SU-DHL-6 (cell line): ENCODE results near the gene KIF2C.

Source experiments
- H2AFZ ChIP-seq: fragments of 200-600 bp; sonication (generic); 2 replicates; pipeline ENCODE4 v1.6.1; 2014; ENCODE audit warnings: low read depth, mild to moderate bottlenecking, moderate library complexity, mixed read lengths, antibody characterized with exemption, low read length; ENCODE audit not compliant: severe bottlenecking
- H3F3A ChIP-seq: fragments of 200-600 bp; shearing (Covaris generic); 2 replicates; pipeline ENCODE4 v1.6.0; 2016; ENCODE audit warnings: antibody characterized with exemption, mild to moderate bottlenecking; ENCODE audit not compliant: insufficient read depth
- H3K27ac ChIP-seq: fragments of 200-600 bp; sonication (generic); 2 replicates; pipeline ENCODE4 v1.5.1; 2016; ENCODE audit warnings: low read depth, mild to moderate bottlenecking, low read length, moderate library complexity, mixed read lengths
- H3K27me3 ChIP-seq: fragments of 200-600 bp; sonication (generic), shearing (Covaris generic); 2 replicates; pipeline ENCODE4 v1.6.0; 2014; ENCODE audit warnings: mild to moderate bottlenecking, low read length
- H3K36me3 ChIP-seq: fragments of 200-600 bp; sonication (generic); 2 replicates; pipeline ENCODE4 v1.6.1; 2014; ENCODE audit warnings: mild to moderate bottlenecking, low read length, mixed read lengths
- H3K4me2 ChIP-seq: fragments of 300-600, 200-600 bp; shearing (Covaris generic), sonication (generic); 2 replicates; pipeline ENCODE4 v1.6.0; 2014; ENCODE audit warnings: low read length, low read depth, mild to moderate bottlenecking; ENCODE audit not compliant: poor library complexity, severe bottlenecking
- H3K4me3 ChIP-seq: fragments of 200-600 bp; sonication (generic); 2 replicates; pipeline ENCODE4 v1.5.1; 2014; ENCODE audit warnings: antibody characterized with exemption, low read length, mild to moderate bottlenecking, mixed read lengths; ENCODE audit not compliant: insufficient read depth, poor library complexity, severe bottlenecking
- H3K79me2 ChIP-seq: fragments of 200-600 bp; sonication (generic); 2 replicates; pipeline ENCODE4 v1.6.1; 2014; ENCODE audit warnings: mild to moderate bottlenecking, low read length, moderate library complexity; ENCODE audit not compliant: insufficient read depth
- H3K9ac ChIP-seq: fragments of 200-600 bp; sonication (generic); 2 replicates; pipeline ENCODE4 v1.7.0; 2014; ENCODE audit warnings: mild to moderate bottlenecking, low read length
- H3K9me2 ChIP-seq: fragments of 200-600 bp; sonication (generic); replicated peaks from 2 replicates; pipeline ENCODE4 v1.6.1; 2014; ENCODE audit warnings: low read length; ENCODE audit not compliant: insufficient read depth
- H3K9me3 ChIP-seq: fragments of 200-600 bp; sonication (generic); 2 replicates; pipeline ENCODE4 v1.6.1; 2014; ENCODE audit warnings: low read length, mixed read lengths; ENCODE audit not compliant: insufficient read depth
- H4K20me1 ChIP-seq: fragments of 200-600 bp; sonication (generic); 2 replicates; pipeline ENCODE4 v1.6.1; 2014; ENCODE audit warnings: low read depth, mild to moderate bottlenecking, antibody characterized with exemption, low read length, moderate library complexity, mixed read lengths
- EZH2phosphoT487 ChIP-seq: fragments of 200-600 bp; sonication (generic), shearing (Covaris generic); conservative IDR thresholded peaks from 2 replicates; pipeline ENCODE4 v1.6.1; 2018; ENCODE audit warnings: mild to moderate bottlenecking, antibody characterized with exemption, low read length, moderate library complexity, mixed read lengths
- TF ChIP-seq, protein P1 (sequence below): fragments of 200-600 bp; sonication (generic); IDR thresholded peaks from one replicate; pipeline ENCODE4 v1.5.1; 2017; ENCODE audit warnings: antibody characterized with exemption, mild to moderate bottlenecking, low read length, moderate library complexity; ENCODE audit not compliant: insufficient read depth, poor library complexity, severe bottlenecking

KIF2C gene

GRCh38 chr1:44694863-44695478, 44.7 kb upstream of the KIF2C start:
- H3F3A ChIP-seq = peaks cover 15% of the 10 kb centered on the region
- no peaks in the 10 kb centered on the region for H3K36me3 ChIP-seq
- no peak overlapping the region for H3K4me3 ChIP-seq
- H3K9me2 ChIP-seq = no peaks in the 10 kb centered on the region
- H4K20me1 ChIP-seq = no peaks in the 10 kb centered on the region
- no peaks in the 10 kb centered on the region for H3K27me3 ChIP-seq
- peak overlapping the region; percentile 43 for H3K4me2 ChIP-seq
- peak overlapping the region; percentile 69 for H3K27ac ChIP-seq
- TF ChIP-seq, protein P1, sequence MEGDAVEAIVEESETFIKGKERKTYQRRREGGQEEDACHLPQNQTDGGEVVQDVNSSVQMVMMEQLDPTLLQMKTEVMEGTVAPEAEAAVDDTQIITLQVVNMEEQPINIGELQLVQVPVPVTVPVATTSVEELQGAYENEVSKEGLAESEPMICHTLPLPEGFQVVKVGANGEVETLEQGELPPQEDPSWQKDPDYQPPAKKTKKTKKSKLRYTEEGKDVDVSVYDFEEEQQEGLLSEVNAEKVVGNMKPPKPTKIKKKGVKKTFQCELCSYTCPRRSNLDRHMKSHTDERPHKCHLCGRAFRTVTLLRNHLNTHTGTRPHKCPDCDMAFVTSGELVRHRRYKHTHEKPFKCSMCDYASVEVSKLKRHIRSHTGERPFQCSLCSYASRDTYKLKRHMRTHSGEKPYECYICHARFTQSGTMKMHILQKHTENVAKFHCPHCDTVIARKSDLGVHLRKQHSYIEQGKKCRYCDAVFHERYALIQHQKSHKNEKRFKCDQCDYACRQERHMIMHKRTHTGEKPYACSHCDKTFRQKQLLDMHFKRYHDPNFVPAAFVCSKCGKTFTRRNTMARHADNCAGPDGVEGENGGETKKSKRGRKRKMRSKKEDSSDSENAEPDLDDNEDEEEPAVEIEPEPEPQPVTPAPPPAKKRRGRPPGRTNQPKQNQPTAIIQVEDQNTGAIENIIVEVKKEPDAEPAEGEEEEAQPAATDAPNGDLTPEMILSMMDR = no peak
- no peak for TF ChIP-seq EZH2phosphoT487
- no peaks in the 10 kb centered on the region for H3K79me2 ChIP-seq
- H3K9me3 ChIP-seq = no peaks in the 10 kb centered on the region
- peak overlapping the region; percentile 26 for H3K9ac ChIP-seq
- H2AFZ ChIP-seq = peak overlapping the region; percentile 5

GRCh38 chr1:44695671-44696070, 44.0 kb upstream of the KIF2C start:
- Histone ChIP-seq H3K79me2 (no peaks in the 10 kb centered on the region), H4K20me1 (no peaks in the 10 kb centered on the region), H3K27me3 (no peaks in the 10 kb centered on the region), H3K4me3 (no peak overlapping the region), H3K27ac (peak overlapping the region; percentile 69), H3F3A (peaks cover 15% of the 10 kb centered on the region), H3K9ac (no peak overlapping the region), H3K9me3 (no peaks in the 10 kb centered on the region), H3K9me2 (no peaks in the 10 kb centered on the region), H3K36me3 (no peaks in the 10 kb centered on the region), H2AFZ (peak overlapping the region; percentile 52), H3K4me2 (no peak overlapping the region)
- no peak for TF ChIP-seq EZH2phosphoT487
- TF ChIP-seq, protein P1 = no peak

- Histone ChIP-seq H2AFZ (peak overlapping the region; percentile 52), H4K20me1 (no peaks in the 10 kb centered on the region), H3K4me3 (no peak overlapping the region), H3K79me2 (no peaks in the 10 kb centered on the region), H3K27ac (peak overlapping the region; percentile 69), H3F3A (peaks cover 15% of the 10 kb centered on the region), H3K4me2 (peak overlapping the region; percentile 14), H3K27me3 (no peaks in the 10 kb centered on the region), H3K36me3 (no peaks in the 10 kb centered on the region), H3K9me3 (no peaks in the 10 kb centered on the region), H3K9ac (no peak overlapping the region), H3K9me2 (no peaks in the 10 kb centered on the region)
- TF ChIP-seq EZH2phosphoT487 = no peak
- TF ChIP-seq, protein P1 = no peak
These were observed 43.5 kb upstream of the KIF2C start for GRCh38 chr1:44696101-44696500.
